ENCODE measurements around the gene CRYGC. TPM values are rescaled to one million over a fixed set of nuclear protein-coding genes. Genes with fewer than 3 reads are reported as not detected.

Gene CRYGC
- total and polyA plus RNA-seq, 2 experiments from 2014 or later, result not detected

DNA sequence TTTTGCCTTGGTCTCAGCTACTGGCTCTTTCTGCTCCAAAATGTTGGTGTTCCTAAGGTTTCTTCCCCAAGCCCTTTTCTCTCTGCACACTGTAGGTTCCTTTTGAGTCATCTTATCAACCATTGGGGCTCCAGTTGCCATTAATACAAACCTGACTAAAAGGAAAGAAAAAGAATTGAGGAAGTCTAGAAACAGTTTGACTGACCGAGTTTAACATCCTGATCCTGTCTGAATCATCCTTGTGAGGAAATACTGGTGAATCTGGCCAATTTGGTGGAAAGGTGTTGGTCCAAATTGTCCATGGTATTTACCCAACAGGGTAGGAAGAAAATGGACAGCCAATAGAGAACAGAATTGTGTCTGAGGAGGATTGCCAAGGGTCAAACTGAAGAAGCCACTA lies 43.6 kb downstream of the CRYGC start (continued):
- TF ChIP-seq, protein P1, sequence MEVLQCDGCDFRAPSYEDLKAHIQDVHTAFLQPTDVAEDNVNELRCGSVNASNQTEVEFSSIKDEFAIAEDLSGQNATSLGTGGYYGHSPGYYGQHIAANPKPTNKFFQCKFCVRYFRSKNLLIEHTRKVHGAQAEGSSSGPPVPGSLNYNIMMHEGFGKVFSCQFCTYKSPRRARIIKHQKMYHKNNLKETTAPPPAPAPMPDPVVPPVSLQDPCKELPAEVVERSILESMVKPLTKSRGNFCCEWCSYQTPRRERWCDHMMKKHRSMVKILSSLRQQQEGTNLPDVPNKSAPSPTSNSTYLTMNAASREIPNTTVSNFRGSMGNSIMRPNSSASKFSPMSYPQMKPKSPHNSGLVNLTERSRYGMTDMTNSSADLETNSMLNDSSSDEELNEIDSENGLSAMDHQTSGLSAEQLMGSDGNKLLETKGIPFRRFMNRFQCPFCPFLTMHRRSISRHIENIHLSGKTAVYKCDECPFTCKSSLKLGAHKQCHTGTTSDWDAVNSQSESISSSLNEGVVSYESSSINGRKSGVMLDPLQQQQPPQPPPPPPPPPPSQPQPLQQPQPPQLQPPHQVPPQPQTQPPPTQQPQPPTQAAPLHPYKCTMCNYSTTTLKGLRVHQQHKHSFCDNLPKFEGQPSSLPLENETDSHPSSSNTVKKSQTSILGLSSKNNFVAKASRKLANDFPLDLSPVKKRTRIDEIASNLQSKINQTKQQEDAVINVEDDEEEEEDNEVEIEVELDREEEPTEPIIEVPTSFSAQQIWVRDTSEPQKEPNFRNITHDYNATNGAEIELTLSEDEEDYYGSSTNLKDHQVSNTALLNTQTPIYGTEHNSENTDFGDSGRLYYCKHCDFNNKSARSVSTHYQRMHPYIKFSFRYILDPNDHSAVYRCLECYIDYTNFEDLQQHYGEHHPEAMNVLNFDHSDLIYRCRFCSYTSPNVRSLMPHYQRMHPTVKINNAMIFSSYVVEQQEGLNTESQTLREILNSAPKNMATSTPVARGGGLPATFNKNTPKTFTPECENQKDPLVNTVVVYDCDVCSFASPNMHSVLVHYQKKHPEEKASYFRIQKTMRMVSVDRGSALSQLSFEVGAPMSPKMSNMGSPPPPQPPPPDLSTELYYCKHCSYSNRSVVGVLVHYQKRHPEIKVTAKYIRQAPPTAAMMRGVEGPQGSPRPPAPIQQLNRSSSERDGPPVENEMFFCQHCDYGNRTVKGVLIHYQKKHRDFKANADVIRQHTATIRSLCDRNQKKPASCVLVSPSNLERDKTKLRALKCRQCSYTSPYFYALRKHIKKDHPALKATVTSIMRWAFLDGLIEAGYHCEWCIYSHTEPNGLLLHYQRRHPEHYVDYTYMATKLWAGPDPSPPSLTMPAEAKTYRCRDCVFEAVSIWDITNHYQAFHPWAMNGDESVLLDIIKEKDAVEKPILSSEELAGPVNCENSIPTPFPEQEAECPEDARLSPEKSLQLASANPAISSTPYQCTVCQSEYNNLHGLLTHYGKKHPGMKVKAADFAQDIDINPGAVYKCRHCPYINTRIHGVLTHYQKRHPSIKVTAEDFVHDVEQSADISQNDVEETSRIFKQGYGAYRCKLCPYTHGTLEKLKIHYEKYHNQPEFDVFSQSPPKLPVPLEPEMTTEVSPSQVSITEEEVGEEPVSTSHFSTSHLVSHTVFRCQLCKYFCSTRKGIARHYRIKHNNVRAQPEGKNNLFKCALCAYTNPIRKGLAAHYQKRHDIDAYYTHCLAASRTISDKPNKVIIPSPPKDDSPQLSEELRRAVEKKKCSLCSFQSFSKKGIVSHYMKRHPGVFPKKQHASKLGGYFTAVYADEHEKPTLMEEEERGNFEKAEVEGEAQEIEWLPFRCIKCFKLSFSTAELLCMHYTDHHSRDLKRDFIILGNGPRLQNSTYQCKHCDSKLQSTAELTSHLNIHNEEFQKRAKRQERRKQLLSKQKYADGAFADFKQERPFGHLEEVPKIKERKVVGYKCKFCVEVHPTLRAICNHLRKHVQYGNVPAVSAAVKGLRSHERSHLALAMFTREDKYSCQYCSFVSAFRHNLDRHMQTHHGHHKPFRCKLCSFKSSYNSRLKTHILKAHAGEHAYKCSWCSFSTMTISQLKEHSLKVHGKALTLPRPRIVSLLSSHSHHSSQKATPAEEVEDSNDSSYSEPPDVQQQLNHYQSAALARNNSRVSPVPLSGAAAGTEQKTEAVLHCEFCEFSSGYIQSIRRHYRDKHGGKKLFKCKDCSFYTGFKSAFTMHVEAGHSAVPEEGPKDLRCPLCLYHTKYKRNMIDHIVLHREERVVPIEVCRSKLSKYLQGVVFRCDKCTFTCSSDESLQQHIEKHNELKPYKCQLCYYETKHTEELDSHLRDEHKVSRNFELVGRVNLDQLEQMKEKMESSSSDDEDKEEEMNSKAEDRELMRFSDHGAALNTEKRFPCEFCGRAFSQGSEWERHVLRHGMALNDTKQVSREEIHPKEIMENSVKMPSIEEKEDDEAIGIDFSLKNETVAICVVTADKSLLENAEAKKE (CRISPR knock-in tag; IDR thresholded peaks at IDR 0.05), result no peak
- TF ChIP-seq CREB1 (CRISPR knock-in tag; IDR thresholded peaks at IDR 0.05; ENCODE audit: low read depth) (no peak), CTCF (conservative IDR thresholded peaks at IDR 0.05; ENCODE audit: low read depth in 2 of 2) (no peak), ZNF331 (CRISPR knock-in tag; IDR thresholded peaks at IDR 0.05; ENCODE audit: low read depth) (no peak), ZNF114 (CRISPR knock-in tag; IDR thresholded peaks at IDR 0.05) (no peak), JUNB (IDR thresholded peaks at IDR 0.05; ENCODE audit: unreplicated experiment) (no peak), NANOG (IDR thresholded peaks at IDR 0.05; ENCODE audit: borderline replicate concordance) (no peak), EZH2phosphoT487 (IDR thresholded peaks at IDR 0.05; ENCODE audit: unreplicated experiment) (no peak)

GRCh38 chr2:208083807-208084206 lies 45.8 kb downstream of the CRYGC start:
- H2AFZ ChIP-seq, result no peak overlapping the region
- no peaks in the 10 kb centered on the region for H4K20me1 ChIP-seq (replicated peaks; ENCODE audit: insufficient read depth)
- peaks cover under 1% of the 10 kb centered on the region; the same call in 1 of the 2 replicates for H3K4me1 ChIP-seq (ENCODE audit: insufficient read depth)
- H3K36me3 Mint-ChIP-seq (ENCODE audit: low read depth), result no peaks in the 10 kb centered on the region; the same call in 2 of the 3 replicates
- no peak for ATAC-seq
- H3K79me2 ChIP-seq (replicated peaks; ENCODE audit: insufficient read depth), result no peaks in the 10 kb centered on the region
- peaks cover 6% of the 10 kb centered on the region for H3K4me1 Mint-ChIP-seq
- no peak overlapping the region for H3K27ac ChIP-seq (ENCODE audit: low read depth)
- H3K27me3 ChIP-seq (ENCODE audit: insufficient read depth), result no peaks in the 10 kb centered on the region
- H3K4me3 ChIP-seq, result no peak overlapping the region
- H3K36me3 ChIP-seq (ENCODE audit: insufficient read depth), result no peaks in the 10 kb centered on the region
- no peak for DNase-seq (ENCODE audit: low spot score)
- H3F3A ChIP-seq (replicated peaks; ENCODE audit: low read depth), result no peaks in the 10 kb centered on the region
- no peak overlapping the region for H3K4me2 ChIP-seq
- no peak overlapping the region for H3K4me3 Mint-ChIP-seq
- no peaks in the 10 kb centered on the region for H3K27me3 Mint-ChIP-seq (ENCODE audit: insufficient read depth, low read depth, poor library complexity)
- H3K9me3 Mint-ChIP-seq, result 0 out of 3 replicates have a peak, but pooled peaks cover 5% of the 10 kb centered on the region
- H3K9me2 ChIP-seq (ENCODE audit: insufficient read depth), result no peaks in the 10 kb centered on the region; the same call in 1 of the 2 replicates
- H3K27ac Mint-ChIP-seq, result no peak overlapping the region
- TF ChIP-seq, protein P1 (CRISPR knock-in tag; IDR thresholded peaks at IDR 0.05), result no peak
- TF ChIP-seq STAT1 (IDR thresholded peaks at IDR 0.05; ENCODE audit: unreplicated experiment) (no peak), CREB1 (CRISPR knock-in tag; IDR thresholded peaks at IDR 0.05; ENCODE audit: low read depth) (no peak)
